Stimulated activated CD8-positive, alpha-beta memory T cell treated with anti-CD3 and anti-CD28 coated beads, Interleukin-7, amount 100 ng/mL, for 48 hours (primary cell): ENCODE data around the gene PROSER3.

Experiments used
- DNase-seq, 2 donors: peaks; one replicate each; pipeline ENCODE4 v3.0.0-alpha.2; 2020; ENCODE audit warnings: low read depth in 1 of 2; ENCODE audit errors: extremely low read depth in 1 of 2

The PROSER3 gene

GRCh38 chr19:35738021-35738886 lies 19.7 kb upstream of the PROSER3 start:
- DNase-seq, result no peak

GRCh38 chr19:35738887-35739229 lies 19.1 kb upstream of the PROSER3 start:
- no peak for DNase-seq

- DNase-seq, result no peak
Observed at GRCh38 chr19:35739275-35740107, 18.5 kb upstream of the PROSER3 start.

GRCh38 chr19:35740108-35740422 lies 17.9 kb upstream of the PROSER3 start:
- peak in 1 of 2 donors; percentile 41 for DNase-seq

GRCh38 chr19:35740423-35741202 lies 17.4 kb upstream of the PROSER3 start:
- peak; percentile 95 to 98 for DNase-seq

- DNase-seq, result no peak
Observed at GRCh38 chr19:35741203-35741515, 16.8 kb upstream of the PROSER3 start.

- DNase-seq, result peak; percentile 57 to 77
Observed at GRCh38 chr19:35742121-35742724, 15.8 kb upstream of the PROSER3 start, which contains the start of gene IGFLR1. TSS of gene IGFLR1 (minus strand) at chr19:35742452. CDS start at chr19:35741180, 1,272 bp downstream.

GRCh38 chr19:35743640-35744429 lies 14.1 kb upstream of the PROSER3 start:
- DNase-seq, result no peak

- peak; percentile 80 to 92 for DNase-seq
Observed at GRCh38 chr19:35744430-35745327, 13.3 kb upstream of the PROSER3 start.

GRCh38 chr19:35745328-35746086 lies 12.5 kb upstream of the PROSER3 start, which contains the start of the genes PSENEN and U2AF1L4:
TSS of gene PSENEN (plus strand) at chr19:35745651. CDS start at chr19:35745931, 280 bp downstream.
TSS of gene U2AF1L4 (minus strand) at chr19:35745418. CDS start at chr19:35745391, 27 bp downstream.
- peak; percentile 91 to 95 for DNase-seq

GRCh38 chr19:35746087-35746462 lies 11.9 kb upstream of the PROSER3 start:
- no peak for DNase-seq

- no peak for DNase-seq
Observed at GRCh38 chr19:35746531-35746930, 11.4 kb upstream of the PROSER3 start.

GRCh38 chr19:35748106-35749020 lies 9.6 kb upstream of the PROSER3 start, which contains the start of gene LIN37:
TSS of gene LIN37 (plus strand) at chr19:35748576. CDS start at chr19:35748725, 149 bp downstream.
- DNase-seq, result peak; percentile 96 to 98

GRCh38 chr19:35750167-35750566 lies 7.8 kb upstream of the PROSER3 start:
- no peak for DNase-seq

- no peak for DNase-seq
Observed at GRCh38 chr19:35751839-35752745, 5.9 kb upstream of the PROSER3 start.

GRCh38 chr19:35752746-35753350 lies 5.1 kb upstream of the PROSER3 start:
- DNase-seq, result no peak
